IPS-NIHi11 (cell line): ENCODE results near the gene CTSH.
A peak's percentile ranks its signal among the peaks of the same experiment; 100 is the strongest.

ENCODE experiments used
- DNase-seq: peaks from one replicate; pipeline ENCODE4 v3.0.0; 2012; ENCODE audit warnings: mixed read lengths, low spot score

The CTSH gene, protein sequence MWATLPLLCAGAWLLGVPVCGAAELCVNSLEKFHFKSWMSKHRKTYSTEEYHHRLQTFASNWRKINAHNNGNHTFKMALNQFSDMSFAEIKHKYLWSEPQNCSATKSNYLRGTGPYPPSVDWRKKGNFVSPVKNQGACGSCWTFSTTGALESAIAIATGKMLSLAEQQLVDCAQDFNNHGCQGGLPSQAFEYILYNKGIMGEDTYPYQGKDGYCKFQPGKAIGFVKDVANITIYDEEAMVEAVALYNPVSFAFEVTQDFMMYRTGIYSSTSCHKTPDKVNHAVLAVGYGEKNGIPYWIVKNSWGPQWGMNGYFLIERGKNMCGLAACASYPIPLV

GRCh38 chr15:78944669-78945407, at the start of gene CTSH:
Gene CTSH (minus strand): TSS chr15:78945046. CDS start chr15:78944981, 65 bp downstream.
- DNase-seq: peak; percentile 98

- peak; percentile 37 for DNase-seq
These were observed 49.2 kb upstream of the CTSH start for GRCh38 chr15:78993931-78994530.

DNA sequence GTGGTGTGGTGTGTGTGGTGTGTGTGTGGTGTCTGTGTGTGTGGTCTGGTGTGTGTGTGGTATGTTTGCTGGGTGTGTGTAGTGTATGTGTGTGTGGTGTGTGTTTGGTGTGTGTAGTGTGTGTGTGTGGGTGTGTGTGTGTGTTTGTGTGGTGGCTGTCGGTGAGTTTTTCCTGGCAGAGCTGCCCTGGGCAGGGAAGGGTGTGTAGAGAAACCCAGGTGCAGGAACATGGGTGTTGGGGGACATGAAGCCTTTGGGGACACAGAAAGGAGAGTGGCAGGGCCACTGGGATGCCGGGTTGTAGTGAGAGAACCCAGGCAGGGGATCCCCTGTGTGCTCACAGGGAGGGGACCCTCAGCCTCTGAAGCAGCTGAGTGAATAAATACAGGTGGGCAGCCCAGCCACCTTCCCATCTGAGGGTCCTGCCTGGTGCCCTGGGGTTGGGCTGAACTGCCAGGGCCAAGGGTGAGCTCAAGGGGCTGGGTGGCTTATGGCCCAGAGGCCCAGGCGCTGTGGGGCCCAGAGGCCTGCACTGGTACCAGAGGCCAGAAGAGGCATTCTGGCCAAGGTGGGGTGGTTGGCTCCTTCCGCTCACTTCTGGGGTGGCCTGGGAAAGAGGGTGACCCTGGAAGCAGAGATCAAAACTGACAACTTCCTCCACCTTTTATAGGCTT, 48.5 kb upstream of the CTSH start:
- no peak for DNase-seq

DNA sequence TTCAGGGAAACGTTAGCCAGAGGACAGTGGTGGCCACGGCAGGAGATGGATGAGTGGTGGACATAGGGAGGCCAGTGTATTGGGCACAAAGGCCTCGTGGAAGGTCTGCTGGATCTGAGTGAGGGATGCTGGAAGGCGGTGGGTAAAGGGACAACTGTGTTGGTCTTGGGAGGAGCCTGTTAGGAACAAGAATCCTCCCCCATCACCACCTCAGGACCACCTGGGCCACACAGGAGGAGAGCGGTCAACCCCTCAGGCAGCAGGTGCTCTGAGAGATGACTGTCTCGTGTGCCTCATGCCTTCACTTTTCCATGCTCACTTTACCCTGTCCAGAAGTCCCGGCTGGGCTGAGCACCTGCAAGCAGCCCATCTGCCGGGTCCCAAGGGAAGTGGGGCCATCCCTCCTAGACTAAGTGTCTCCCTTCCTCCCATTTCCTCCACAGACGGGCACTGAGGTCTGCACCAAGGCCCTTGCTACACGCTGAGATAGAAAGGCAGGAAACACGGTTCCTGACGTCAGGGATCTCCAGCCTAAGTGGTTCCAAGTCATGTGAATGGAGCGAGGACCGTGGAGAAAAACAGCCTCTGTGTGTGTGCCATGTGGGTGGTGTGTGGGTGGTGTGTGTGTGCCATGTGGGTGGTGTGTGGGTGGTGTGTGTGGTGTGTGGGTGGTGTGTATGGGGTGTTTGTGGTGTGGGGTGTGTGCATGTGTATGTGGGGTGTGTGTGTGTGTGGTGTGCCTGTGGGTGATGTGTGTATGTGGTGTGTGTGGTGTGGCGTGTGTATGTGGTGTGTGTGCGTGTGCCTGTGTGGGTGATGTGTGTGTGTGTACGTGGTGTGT, 47.8 kb upstream of the CTSH start:
- DNase-seq: no peak

DNA sequence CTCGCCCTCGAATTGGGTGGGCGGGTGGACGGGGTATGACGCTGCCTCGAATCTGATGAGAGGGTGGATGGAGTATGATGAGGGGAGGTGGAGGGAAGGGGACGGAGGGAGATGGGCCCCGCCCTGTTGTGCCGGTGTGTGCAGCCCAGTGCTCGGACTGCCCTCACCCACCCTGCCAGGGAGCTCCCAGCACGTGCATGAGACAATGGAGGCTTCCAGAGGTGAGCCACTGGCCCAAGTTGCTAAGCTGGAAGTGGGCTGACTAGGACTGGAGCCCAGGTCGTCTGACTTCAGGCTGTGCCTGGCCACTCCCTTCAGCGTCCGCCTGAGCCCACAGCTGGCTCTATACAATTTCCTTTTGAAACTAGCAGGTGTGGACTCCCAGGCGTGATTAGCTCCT, 47.0 kb upstream of the CTSH start:
- no peak for DNase-seq

- DNase-seq: no peak
These were observed 46.6 kb upstream of the CTSH start for GRCh38 chr15:78991476-78991875.

GRCh38 chr15:78990278-78990677, 45.4 kb upstream of the CTSH start:
- DNase-seq: no peak

- DNase-seq: no peak
These were observed 44.9 kb upstream of the CTSH start for GRCh38 chr15:78989701-78990240.

GRCh38 chr15:78988361-78988911, 43.6 kb upstream of the CTSH start:
- DNase-seq: no peak

- no peak for DNase-seq
These were observed 42.9 kb upstream of the CTSH start for GRCh38 chr15:78987556-78988360.

GRCh38 chr15:78985859-78986475, 41.1 kb upstream of the CTSH start:
- no peak for DNase-seq

GRCh38 chr15:78984041-78984440, 39.2 kb upstream of the CTSH start:
- no peak for DNase-seq

DNA sequence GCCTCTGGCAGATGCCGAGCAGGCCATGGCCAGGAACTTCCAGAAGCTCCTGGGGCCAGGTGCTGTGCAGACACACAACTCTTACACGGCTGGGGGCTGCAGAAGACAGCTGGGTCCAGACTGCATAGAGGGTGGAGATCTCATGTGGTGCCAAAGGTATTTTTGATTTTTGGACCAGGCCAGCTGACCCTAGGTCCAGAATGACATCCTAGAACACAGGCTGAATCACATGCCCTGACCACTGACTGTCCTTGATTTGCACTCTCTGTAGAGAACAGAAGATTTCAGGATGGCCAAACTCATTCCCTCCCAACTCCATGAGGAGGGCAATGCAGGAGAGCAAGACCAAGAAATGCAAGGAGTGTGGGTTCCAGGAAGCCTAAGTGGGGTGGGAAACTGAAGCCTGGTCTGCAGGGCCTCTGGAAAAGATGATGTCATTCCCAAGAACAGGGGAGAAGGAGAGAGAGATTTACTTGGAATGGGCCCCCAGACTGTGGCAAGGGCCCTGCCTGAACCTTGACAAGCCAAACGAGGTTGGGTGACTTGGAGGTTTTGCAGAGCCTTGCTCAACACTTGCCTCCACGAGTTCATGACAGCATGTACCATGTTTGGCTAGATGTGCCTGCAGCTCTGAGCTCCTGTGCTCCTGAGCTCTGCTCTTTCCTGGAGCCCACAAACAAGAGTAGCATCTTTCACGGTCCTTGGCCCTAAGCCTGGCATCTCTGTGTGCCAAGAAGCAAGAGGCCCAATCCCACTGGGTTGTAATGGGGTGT, 38.5 kb upstream of the CTSH start:
- DNase-seq: no peak

- no peak for DNase-seq
These were observed 37.9 kb upstream of the CTSH start for GRCh38 chr15:78982736-78983135.

- DNase-seq: no peak
These were observed 36.9 kb upstream of the CTSH start for GRCh38 chr15:78981532-78982313.

GRCh38 chr15:78979456-78980320, 34.8 kb upstream of the CTSH start:
- peak; percentile 87 for DNase-seq

DNA sequence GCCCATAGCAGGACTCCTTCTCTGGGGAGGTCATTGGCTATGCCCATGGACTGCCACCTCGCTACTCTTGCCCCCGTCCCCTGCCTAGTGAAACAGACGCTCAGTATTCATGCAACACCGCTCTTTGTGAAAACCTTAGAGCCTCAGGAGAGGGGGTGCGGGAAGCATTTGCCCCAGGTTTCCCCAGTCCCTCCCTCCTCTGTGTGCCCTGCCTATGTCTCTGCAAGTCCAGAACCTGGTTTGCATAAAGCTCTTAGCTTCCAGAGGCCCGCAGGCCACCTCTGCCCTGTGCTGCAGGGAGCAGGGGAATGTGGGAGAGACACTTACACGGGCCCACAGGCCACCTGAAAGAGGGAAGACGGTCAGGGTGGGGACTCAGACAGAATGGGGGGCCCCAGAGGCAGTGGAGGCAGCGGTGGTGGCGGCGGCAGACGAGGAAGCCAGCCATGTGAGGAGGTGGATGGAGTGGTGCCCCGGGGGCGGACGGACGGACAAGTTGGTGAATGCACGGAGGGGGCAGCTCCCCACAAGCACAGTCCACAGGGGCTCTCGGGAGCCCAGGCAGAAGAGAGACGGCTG, 33.8 kb upstream of the CTSH start:
- no peak for DNase-seq
